Spleen (tissue), 7 donors: ENCODE data around the gene BEST1.

ENCODE experiments used
- POLR2A ChIP-seq, 3 donors: fragments of 450-650 bp; IDR thresholded peaks; one replicate each; pipeline ENCODE4 v1.5.1; 2017; ENCODE audit warnings: antibody characterized with exemption in 3 of 3, mild to moderate bottlenecking in 1 of 3
- POLR2AphosphoS5 ChIP-seq, 3 donors: sonication (generic); formaldehyde crosslinking; IDR thresholded peaks; one replicate each; pipeline ENCODE4 v1.5.1; 2017; ENCODE audit warnings: antibody characterized with exemption in 3 of 3
- TF ChIP-seq, protein P1 (sequence below), 11 experiments: fragments of 200-600 bp in 7 of 11; fragments of 450-650 bp in 4 of 11; sonication (generic) in 4 of 11; IDR thresholded peaks in 8 of 11; conservative IDR thresholded peaks in 3 of 11; 1 replicate in 7 of 11; 2 replicates in 4 of 11; pipeline versions ENCODE4 v1.4.0 to v1.8.0; 2016 to 2021; ENCODE audit warnings: antibody characterized with exemption in 11 of 11, inconsistent platforms in 4 of 11, mild to moderate bottlenecking in 1 of 11
- donor health status: DM: no; HTN: no; CAD: no; lungs with moderate emphysema.
- donor health status: DM: no; HTN: no; CAD: no.
- donor health status: DM: no; HTN: no; CAD: no.

- TF ChIP-seq, protein P1, sequence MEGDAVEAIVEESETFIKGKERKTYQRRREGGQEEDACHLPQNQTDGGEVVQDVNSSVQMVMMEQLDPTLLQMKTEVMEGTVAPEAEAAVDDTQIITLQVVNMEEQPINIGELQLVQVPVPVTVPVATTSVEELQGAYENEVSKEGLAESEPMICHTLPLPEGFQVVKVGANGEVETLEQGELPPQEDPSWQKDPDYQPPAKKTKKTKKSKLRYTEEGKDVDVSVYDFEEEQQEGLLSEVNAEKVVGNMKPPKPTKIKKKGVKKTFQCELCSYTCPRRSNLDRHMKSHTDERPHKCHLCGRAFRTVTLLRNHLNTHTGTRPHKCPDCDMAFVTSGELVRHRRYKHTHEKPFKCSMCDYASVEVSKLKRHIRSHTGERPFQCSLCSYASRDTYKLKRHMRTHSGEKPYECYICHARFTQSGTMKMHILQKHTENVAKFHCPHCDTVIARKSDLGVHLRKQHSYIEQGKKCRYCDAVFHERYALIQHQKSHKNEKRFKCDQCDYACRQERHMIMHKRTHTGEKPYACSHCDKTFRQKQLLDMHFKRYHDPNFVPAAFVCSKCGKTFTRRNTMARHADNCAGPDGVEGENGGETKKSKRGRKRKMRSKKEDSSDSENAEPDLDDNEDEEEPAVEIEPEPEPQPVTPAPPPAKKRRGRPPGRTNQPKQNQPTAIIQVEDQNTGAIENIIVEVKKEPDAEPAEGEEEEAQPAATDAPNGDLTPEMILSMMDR (IDR thresholded peaks at IDR 0.05 in 8 of 11, conservative IDR thresholded peaks at IDR 0.05 in 3 of 11): no peak
- no peak for TF ChIP-seq POLR2AphosphoS5 (IDR thresholded peaks at IDR 0.05)
- TF ChIP-seq POLR2A (IDR thresholded peaks at IDR 0.05): no peak
Measured at GRCh38 chr11:62010935-62011528, 60.9 kb downstream of the BEST1 start.
